Measurements from ENCODE around the gene GPR119.
"Not testable (repeated sequence)": the region's sequence is repeated elsewhere in the genome, so short reads cannot be mapped to it uniquely, and the experiment has no call there.

Gene GPR119

GRCh38 chrX:130385520-130385919 is at the start of gene GPR119:
Gene GPR119 (minus strand): TSS chrX:130385674. CDS start chrX:130385447, 227 bp downstream.
- DNase-seq: no peak

- DNase-seq: not testable (repeated sequence)
These were observed 43.8 kb upstream of the GPR119 start for GRCh38 chrX:130429236-130429635.

- DNase-seq: no peak
These were observed 41.1 kb upstream of the GPR119 start for GRCh38 chrX:130426531-130426930.

- DNase-seq: no peak
These were observed 33.8 kb upstream of the GPR119 start for GRCh38 chrX:130419263-130419662.

- no peak for DNase-seq
These were observed 33.3 kb upstream of the GPR119 start for GRCh38 chrX:130418740-130419139.

- DNase-seq: no peak
These were observed 32.6 kb upstream of the GPR119 start for GRCh38 chrX:130418066-130418465.

GRCh38 chrX:130416785-130417184 is 31.3 kb upstream of the GPR119 start:
- DNase-seq: no peak

- DNase-seq: no peak
These were observed 29.7 kb upstream of the GPR119 start for GRCh38 chrX:130415201-130415600.

- DNase-seq: no peak
These were observed 29.3 kb upstream of the GPR119 start for GRCh38 chrX:130414800-130415199.

- DNase-seq: no peak
These were observed 27.9 kb upstream of the GPR119 start for GRCh38 chrX:130413415-130413814.

- no peak for DNase-seq
These were observed 16.8 kb upstream of the GPR119 start for GRCh38 chrX:130402208-130402684.

- DNase-seq: peak; percentile 21 to 51 (median 36)
These were observed 16.1 kb upstream of the GPR119 start, which contains the start of gene RBMX2 for GRCh38 chrX:130401415-130402207. Gene RBMX2 (plus strand): TSS chrX:130401987. CDS start chrX:130402033, 46 bp downstream.

- DNase-seq: no peak
These were observed 9.9 kb upstream of the GPR119 start for GRCh38 chrX:130395341-130395740.

GRCh38 chrX:130393451-130394074 is 8.1 kb upstream of the GPR119 start:
- DNase-seq: no peak

GRCh38 chrX:130386408-130386808 is 934 bp upstream of the GPR119 start:
- DNase-seq: no peak

- no peak for DNase-seq
These were observed 7.3 kb downstream of the GPR119 start for GRCh38 chrX:130378024-130378669.

GRCh38 chrX:130376077-130376476 is 9.4 kb downstream of the GPR119 start:
- no peak for DNase-seq

GRCh38 chrX:130352050-130352449 is 33.4 kb downstream of the GPR119 start:
- not testable (repeated sequence) for DNase-seq

- no peak for DNase-seq
These were observed 33.9 kb downstream of the GPR119 start for GRCh38 chrX:130351567-130351966.

- no peak for DNase-seq
These were observed 38.2 kb downstream of the GPR119 start for GRCh38 chrX:130347321-130347720.

- no peak for DNase-seq
These were observed 42.1 kb downstream of the GPR119 start for GRCh38 chrX:130343411-130343810.

- DNase-seq: no peak
These were observed 45.2 kb downstream of the GPR119 start for GRCh38 chrX:130340271-130340670.

- DNase-seq: peak; percentile 7 to 42 (median 28)
These were observed 45.9 kb downstream of the GPR119 start, which contains the start of gene SLC25A14 for GRCh38 chrX:130339408-130340222. Gene SLC25A14 (plus strand): TSS chrX:130339919. CDS start chrX:130340279, 360 bp downstream.

Data from activated CD4-positive, CD25-positive, alpha-beta regulatory T cell (primary cell).